GM19025 (cell line): ENCODE measurements around the gene IL18BP.

Experiments used
- ATAC-seq: cut with Tn5 transposase; IDR thresholded peaks from one replicate; pipeline ENCODE4 v1.9.1; 2021; ENCODE audit warnings: mild to moderate bottlenecking, low read depth, moderate library complexity; ENCODE audit not compliant: unreplicated experiment

Gene IL18BP

GRCh38 chr11:72009156-72009555, 10.4 kb downstream of the IL18BP start:
- no peak for ATAC-seq

GRCh38 chr11:72010529-72011233, 12.0 kb downstream of the IL18BP start:
- no peak for ATAC-seq

GRCh38 chr11:72012091-72012630, 13.5 kb downstream of the IL18BP start:
- no peak for ATAC-seq

GRCh38 chr11:72012897-72013721, 14.4 kb downstream of the IL18BP start:
- no peak for ATAC-seq

- no peak for ATAC-seq
Observed at GRCh38 chr11:72013765-72014711, 15.3 kb downstream of the IL18BP start.

- no peak for ATAC-seq
Observed at GRCh38 chr11:72014761-72015320, 16.1 kb downstream of the IL18BP start.

GRCh38 chr11:72015511-72016061, 16.9 kb downstream of the IL18BP start:
- ATAC-seq: no peak

- no peak for ATAC-seq
Observed at GRCh38 chr11:72018171-72018570, 19.5 kb downstream of the IL18BP start.

GRCh38 chr11:72023335-72023734, 24.6 kb downstream of the IL18BP start:
- ATAC-seq: no peak

GRCh38 chr11:72024069-72024754, 25.5 kb downstream of the IL18BP start:
- ATAC-seq: no peak

- ATAC-seq: no peak
Observed at GRCh38 chr11:72026090-72026489, 27.4 kb downstream of the IL18BP start.

- no peak for ATAC-seq
Observed at GRCh38 chr11:72030472-72031045, 31.9 kb downstream of the IL18BP start.

- no peak for ATAC-seq
Observed at GRCh38 chr11:72036687-72037086, 38.0 kb downstream of the IL18BP start.

GRCh38 chr11:72037554-72038311, 39.0 kb downstream of the IL18BP start:
- no peak for ATAC-seq

GRCh38 chr11:72038491-72038890, 39.8 kb downstream of the IL18BP start:
- no peak for ATAC-seq

GRCh38 chr11:72039031-72039855, 40.5 kb downstream of the IL18BP start:
- no peak for ATAC-seq

- ATAC-seq: no peak
Observed at GRCh38 chr11:72039856-72040401, 41.2 kb downstream of the IL18BP start.
